Stimulated activated CD8-positive, alpha-beta memory T cell treated with anti-CD3 and anti-CD28 coated beads, Interleukin-4, amount 100 ng/mL, for 24 hours (primary cell): ENCODE measurements around the gene GTF2IRD1.
"Not testable (repeated sequence)": the region's sequence is repeated elsewhere in the genome, so short reads cannot be mapped to it uniquely, and the experiment has no call there.

ENCODE experiments used
- DNase-seq: peaks from one replicate; pipeline ENCODE4 v3.0.0-alpha.2; 2020; ENCODE audit warnings: low read depth

The GTF2IRD1 gene

GRCh38 chr7:74430961-74431466, 22.7 kb upstream of the GTF2IRD1 start:
- no peak for DNase-seq

- DNase-seq = not testable (repeated sequence)
Observed at GRCh38 chr7:74437291-74437571, 16.5 kb upstream of the GTF2IRD1 start.

DNA sequence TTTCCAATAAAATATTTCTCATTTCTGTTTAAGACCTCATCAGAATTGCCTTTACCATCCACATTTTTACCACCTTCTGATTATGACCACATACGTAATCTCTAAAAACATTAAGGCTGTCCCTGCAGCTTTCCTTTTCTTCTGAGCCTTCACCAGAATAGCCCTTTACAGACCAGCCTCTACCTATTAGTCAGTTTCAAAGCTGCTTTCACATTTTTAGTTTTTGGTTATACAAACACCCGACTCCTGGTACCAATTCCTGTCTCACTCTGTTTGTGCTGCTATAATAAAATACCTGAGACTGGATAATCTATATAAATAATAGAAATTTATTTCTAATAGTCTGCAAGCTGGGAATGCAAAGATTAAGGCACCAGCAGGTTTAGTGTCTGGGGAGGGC, 15.4 kb upstream of the GTF2IRD1 start:
- DNase-seq = no peak

GRCh38 chr7:74439541-74439940, 14.2 kb upstream of the GTF2IRD1 start:
- no peak for DNase-seq

GRCh38 chr7:74440143-74440542, 13.6 kb upstream of the GTF2IRD1 start:
- not testable (repeated sequence) for DNase-seq

- no peak for DNase-seq
Observed at GRCh38 chr7:74441801-74442200, 11.9 kb upstream of the GTF2IRD1 start.

DNA sequence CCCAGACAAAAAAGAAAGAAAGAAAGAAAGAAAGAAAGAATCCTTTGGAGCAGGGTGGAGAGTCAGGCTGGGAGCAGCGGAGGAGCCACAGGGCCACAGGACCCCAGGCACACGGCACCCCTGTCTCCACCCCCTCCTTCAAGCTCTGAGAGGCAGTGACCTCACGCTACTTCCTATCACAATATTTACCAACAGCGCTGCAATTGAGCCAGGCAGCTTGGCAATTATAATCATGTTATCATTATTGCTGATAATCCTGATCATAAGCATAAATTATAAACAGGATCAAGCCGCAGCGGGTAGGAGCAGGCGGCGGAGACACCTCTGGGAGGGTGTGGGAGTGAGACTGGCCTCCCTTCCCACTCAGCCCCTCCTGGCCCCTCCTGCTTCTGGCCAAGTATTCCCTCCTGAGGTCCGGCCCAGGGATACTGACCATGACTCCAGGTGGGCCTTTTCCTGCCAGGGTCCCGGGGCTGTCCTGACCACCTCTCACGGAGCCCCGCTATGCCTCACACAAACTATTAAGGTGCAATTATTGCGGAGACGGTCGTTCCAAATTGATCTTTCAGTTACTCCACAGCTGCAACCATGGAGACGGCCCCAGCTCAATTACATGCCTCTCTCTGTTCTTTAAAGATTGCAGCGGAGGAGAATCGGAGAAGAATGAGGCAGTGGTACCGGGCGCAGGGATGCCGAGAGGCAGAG, 10.0 kb upstream of the GTF2IRD1 start:
- DNase-seq = no peak

- DNase-seq = no peak
Observed at GRCh38 chr7:74449144-74449543, 4.6 kb upstream of the GTF2IRD1 start.

DNA sequence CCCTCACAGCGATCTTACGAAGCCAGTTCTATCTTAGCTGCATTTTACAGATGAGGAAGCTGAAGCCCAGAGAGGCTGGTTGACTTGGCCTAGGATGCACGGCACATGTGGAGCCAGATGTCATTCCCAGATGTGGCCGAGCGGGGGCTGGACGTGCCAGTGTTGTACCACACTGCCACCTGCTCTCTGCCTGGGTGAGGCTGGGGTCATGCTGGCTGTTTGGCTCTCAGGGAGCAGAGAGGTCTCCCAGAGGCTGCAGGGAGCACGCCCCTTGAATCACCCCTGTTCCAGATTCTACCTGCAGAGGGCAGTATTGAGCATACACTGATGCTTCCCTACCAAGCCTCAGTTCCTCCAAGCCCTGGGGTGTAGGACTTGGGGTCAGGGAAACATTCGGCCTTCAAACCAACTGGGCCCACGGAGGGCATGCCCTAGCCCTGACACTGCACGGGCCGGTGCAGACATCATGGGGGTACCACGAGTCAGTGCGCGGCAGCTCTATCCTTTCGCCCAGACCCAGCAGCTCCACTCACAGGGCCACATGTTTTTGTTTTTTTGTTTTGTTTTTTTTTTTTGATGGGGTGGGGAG, 3.8 kb upstream of the GTF2IRD1 start:
- DNase-seq = peak; percentile 37

DNA sequence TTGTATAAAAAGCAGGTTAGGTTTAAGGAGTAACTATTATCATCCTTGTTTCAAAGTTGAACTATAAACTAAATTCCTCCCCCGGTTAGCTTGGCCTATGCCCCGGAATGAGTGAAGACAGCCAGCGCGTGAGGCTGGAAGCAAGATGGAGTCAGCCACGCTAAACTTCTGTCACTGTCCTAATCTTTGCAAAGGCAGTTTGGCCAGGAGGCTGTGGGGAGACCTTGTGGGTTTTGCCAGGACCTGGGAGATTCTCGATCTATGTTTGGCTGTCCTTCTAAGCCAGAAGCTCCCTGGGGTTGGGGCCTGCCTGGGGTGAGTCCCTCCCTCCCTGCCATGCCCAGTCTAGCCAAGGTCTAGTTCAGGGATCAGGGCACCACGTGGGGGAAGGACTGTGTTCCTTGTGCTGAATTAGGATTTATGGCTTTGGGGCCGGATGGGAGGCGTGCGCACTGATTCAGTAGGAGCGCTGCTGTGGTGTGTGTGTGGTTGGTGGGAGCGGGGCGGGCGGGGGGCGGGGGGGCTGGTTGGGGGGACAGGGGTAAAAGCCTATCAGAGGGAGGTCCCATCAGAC, 871 bp upstream of the GTF2IRD1 start:
- no peak for DNase-seq

DNA sequence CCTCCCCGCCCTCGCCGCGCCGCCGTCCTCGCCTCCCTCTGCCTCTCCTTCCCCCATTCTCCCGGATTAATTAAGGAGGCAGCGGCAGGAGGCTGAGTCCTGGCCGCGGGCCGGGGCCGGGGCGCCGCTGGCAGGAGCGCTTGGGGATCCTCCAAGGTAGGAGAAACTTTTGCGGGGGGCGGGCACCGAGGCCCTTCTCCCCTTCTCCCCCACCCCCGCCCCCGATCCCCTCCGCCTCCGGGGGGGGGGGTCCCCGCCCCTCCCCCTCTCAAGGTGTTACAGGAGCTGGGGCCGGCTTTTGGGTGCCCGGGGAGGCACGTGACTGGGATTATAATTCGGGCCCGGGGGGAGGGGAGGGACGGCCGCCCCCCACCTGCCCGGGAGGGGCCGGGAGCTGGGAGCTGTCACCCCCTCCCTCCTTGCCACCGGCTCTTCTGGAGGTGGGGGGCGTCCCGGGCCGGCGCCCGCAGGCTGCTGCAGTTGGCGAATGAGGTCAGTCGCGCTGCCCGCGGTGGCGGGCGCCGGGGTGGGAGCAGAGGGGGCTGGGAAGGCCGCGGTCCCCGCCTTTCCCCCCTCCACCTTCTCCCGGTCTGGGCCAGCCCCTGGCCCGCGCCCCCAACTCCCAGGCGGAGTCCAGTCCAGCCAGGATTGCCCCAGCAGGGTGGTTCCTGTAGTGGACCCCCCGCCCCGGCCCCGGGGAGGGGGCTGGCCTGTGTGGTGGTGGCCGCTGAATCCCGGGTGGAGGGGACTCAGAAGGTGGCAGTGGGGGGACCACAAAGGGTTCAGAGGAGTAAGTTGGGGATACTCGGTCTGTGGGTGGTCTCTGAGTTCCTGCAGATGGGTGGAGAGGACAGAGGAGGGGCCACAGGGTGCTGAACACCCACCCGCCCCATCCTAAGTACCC, 567 bp downstream of the GTF2IRD1 start:
- no peak for DNase-seq

DNA sequence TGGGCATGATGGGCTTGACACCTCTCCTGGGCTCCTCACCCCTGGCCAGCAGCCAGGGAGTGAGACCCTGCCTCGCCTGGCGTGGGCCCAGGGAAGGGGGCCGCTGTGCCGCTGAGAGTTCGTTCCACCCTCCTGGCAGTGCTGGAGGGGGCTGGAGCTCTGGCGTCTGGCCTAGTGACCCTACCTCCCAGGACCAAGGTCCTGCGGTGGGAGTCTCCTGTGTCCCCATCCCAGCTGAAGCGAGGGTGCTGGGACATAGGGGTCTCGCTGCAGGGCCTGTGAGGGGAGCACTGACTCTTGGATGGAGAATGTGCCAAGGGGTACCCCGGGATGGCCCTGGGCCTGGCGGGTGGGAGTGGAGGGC, 1.2 kb downstream of the GTF2IRD1 start:
- no peak for DNase-seq

- DNase-seq = no peak
Observed at GRCh38 chr7:74455291-74455804, 1.6 kb downstream of the GTF2IRD1 start.

DNA sequence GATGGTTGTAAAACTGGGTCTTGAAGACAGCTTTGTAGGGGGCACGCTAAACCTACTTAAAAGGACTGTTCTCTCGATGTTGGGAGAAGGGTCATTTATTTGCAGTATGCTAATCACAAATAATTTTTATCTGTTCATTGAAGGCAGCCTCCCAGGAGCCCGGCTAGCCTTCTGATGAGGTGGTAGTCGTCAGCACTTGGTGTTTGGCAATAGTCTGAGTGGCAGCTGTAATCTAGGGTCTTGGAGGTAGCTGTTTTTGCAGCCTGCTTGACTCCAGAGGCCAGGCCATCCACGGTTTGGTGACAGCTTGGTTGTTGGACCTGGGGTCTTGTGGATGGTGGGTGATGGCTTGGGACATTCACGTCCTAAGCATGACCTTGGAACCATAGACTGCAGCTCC, 2.2 kb downstream of the GTF2IRD1 start:
- DNase-seq = no peak

GRCh38 chr7:74457007-74457406, 3.3 kb downstream of the GTF2IRD1 start:
- no peak for DNase-seq

DNA sequence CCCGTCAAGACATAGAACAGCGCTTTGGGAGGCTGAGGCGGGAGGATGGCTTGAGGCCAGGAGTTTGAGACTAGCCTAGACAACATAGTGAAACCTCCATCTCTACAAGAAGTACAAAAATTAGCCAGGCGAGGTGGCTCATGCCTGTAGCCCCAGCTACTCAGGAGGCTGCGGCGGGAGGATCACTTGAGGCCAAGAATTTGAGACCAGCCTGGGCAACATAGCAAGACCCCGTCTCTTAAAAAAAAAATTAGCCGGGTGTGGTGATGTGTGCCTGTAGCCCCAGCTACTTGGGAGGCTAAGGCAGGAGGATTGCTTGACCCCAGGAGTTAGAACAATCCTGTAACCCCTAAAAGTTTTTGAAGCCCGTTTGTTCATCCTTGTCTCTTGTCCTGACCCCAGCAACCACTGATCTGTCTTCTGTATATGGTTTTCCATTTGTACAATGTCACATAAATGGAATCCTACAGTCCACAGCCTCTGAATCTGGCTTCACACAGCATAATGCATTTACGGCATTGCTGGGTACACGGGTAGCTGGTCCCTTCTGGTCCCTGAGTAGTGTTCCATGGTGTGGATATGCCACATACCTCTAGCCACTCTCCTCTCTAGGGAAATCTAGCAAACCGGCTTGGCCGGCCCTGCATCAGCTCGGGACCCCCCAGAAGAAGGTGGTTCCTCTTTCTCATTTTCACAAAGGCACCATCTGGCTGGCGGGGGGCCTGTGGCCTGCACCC, 8.4 kb downstream of the GTF2IRD1 start:
- no peak for DNase-seq

DNA sequence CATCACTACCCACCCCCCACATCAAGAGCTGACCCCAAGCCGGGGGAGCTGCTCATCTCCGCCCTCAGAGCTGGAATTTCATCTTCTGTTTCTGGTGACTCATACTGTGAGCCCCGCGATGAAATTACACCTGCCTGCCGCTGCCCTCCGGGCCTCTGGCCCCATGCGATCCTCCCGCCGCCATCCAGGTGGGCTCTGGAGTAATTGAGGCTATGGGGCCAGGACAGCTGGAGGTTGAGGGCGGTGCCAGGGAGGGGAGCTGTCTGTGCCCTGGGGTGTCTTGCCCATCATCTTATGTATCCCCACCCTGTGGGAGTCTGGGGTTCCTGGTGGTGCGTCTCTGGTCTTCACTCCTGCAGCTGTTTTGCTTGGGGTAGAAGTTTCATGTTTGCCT, 9.0 kb downstream of the GTF2IRD1 start:
- no peak for DNase-seq

- no peak for DNase-seq
Observed at GRCh38 chr7:74464931-74465886, 11.5 kb downstream of the GTF2IRD1 start.

- DNase-seq = no peak
Observed at GRCh38 chr7:74466196-74466813, 12.6 kb downstream of the GTF2IRD1 start.

DNA sequence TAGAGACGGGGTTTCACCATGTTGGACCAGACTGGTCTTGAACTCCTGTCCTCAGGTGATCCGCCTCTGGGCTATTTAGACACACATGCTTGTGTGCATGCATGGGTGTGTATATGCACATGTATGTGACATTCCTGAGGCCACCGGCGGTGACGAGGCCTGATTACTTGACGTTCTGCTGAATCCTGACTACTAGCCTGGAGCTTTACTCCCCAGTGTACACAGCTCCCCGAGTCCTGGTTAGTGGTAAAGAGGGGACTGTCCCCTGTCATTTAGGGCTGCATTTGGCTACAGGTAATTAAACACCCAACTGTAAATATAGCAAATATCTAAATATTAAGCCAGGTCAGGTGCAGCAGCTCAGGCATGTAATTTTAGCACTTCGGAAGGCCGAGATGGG, 14.2 kb downstream of the GTF2IRD1 start:
- DNase-seq = no peak
